Superior temporal gyrus (tissue), 1 donor: ENCODE measurements around the gene DNAH10.

Source experiments
- DNase-seq: peaks from one replicate; pipeline ENCODE4 v3.0.0-alpha.2; 2016; ENCODE audit errors: extremely low spot score

DNAH10 gene

GRCh38 chr12:123966596-123966995 is 204.5 kb downstream of the DNAH10 start:
- DNase-seq = no peak

DNA sequence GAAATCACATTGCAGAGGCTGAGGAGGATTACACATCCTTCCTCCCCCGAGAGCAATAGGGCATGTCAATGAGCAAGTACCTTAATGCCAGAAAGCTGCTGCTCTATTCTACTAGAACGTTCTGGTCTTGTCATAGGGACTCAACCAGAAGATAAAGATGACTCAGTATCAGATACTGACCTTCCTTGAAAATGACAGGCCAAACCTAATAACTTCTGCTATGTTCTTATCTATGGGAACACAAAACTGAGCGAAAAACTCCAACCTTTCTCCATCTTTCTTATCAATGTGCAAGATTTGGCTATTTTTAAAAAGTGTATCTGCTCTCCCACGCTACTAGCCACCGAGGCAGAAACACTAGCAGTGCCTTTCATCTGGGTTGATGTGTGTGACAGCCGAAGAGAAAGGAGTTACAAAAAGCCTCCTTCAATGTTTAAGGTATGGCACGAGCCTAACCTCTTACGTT is 205.1 kb downstream of the DNAH10 start:
- no peak for DNase-seq

- peak; percentile 72 for DNase-seq
These were observed 209.3 kb downstream of the DNAH10 start for GRCh38 chr12:123971449-123971769.

- peak; percentile 6 for DNase-seq
These were observed 209.8 kb downstream of the DNAH10 start for GRCh38 chr12:123971770-123972456.

DNA sequence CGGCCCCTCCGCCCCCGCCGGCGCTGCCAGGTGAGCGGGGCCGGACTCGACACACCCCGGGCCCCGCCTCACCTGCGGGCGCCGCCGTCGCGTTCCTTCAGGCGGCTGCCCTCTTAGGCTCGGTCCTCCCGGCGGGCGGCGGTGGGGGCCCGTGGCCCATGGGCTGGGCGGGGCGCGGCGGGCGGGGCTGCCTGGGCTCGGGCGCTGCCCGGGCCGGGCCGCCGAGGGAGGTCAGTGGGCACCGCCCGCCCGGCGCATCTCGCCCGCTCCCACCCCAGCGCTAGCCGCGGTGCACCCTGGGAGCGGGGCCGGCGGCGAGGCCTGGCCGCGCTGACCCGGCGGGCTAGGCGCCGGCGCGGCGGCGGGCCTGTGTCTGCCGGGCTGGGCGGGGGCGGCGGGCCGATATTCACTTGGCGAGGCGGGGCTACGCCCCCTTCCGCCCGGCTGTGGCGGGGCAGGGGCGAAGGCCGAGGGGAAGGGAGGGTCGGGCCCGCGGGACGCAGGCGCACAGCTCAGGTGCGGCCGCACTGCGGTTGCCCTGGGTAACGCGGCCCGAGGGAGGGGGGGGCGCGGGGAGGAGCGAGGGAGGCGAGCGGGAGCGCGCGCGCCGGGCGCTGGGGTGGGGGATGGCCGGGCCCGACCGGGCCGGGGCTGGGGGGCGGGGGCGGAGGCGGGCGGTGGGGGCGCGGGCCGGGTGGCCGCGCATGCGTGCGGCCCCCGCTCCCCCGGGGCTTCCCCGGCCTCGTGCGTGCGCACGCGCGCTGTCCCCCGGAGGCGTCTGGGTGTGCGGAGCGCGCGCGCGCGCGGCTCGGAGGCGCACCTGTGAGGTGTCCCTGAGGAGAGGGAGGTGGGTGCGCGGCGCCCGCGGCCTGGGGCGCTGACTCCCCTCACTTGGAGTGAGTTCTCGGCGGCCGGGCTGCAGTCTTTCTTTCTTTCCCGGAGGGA is 210.6 kb downstream of the DNAH10 start, which contains the start of the genes CCDC92 and ZNF664:
Gene CCDC92 (minus strand): TSS at position 375 of the 945 bp plus-strand sequence. CDS start 28,526 bp downstream, outside the sequence.
Gene ZNF664 (plus strand): TSS at position 759 of the 945 bp plus-strand sequence. CDS start 38,930 bp downstream, outside the sequence.
- peak; percentile 75 for DNase-seq

DNA sequence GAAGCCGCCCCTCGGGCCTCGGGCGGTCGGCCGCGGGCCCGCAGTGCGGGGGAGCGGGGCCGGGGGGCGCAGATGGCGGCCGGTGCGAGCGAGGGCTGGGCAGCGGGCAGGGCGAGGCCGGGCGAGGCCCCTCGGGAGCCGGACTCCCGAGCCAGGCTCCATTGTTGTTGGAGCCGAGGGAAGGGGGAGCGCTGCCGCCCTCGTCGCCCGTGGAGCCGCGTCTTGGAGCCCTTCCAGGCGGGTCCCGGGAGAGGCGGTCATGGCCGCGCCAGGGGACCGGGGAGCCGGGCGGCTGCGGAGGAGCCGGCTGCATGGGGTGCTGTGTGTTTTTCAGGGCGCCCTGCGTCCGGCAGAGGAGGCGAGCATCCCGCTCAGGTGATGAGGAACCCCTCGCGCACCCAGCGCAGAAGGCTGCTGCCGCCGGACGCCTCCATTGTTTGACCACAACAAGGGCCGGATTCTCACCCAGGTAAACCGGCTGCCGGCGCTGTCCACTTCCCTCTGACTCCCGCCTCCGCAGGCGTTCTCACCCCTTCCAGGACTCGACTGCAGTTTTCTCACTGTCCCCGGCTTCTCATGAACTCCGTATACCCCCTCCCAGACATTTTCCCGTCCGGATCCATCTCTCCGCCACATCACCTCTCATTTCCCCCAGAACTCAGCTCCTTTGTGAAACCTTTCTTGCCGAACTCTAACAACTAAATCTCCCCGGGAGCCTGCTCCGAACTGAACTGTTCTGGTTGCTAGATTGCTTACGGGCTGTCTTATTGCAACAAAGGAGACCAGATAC is 211.6 kb downstream of the DNAH10 start:
- peak; percentile 24 for DNase-seq

DNA sequence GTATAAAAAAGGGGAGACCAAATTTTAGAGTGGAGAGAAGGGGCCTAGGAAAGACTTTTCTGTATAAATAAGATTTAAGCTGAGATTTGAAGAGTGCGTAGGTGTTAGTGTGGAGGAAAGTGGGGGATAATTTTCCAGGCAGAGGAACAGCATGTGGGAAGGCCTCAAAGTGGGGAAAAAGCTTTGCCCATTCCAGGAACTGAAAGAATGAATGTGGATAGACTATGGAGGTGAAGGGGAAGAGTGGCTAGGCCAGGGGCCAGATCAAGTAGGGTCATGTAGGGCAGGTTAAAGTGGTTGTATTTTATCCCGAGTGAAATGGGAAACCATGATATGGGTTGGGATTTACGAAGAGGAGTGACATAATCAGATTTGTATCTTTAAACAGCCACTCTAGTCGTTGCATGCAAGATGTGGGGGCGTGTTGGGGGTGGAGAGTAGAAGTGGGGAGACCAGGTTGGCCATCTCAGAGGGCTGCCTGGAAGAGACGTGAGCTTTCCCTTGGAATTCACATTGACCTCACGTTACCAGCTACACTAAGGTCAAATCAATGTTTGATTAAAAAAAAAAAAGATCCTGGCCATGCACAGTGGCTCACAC is 214.2 kb downstream of the DNAH10 start:
- DNase-seq = no peak

- DNase-seq = no peak
These were observed 217.5 kb downstream of the DNAH10 start for GRCh38 chr12:123979566-123979965.

DNA sequence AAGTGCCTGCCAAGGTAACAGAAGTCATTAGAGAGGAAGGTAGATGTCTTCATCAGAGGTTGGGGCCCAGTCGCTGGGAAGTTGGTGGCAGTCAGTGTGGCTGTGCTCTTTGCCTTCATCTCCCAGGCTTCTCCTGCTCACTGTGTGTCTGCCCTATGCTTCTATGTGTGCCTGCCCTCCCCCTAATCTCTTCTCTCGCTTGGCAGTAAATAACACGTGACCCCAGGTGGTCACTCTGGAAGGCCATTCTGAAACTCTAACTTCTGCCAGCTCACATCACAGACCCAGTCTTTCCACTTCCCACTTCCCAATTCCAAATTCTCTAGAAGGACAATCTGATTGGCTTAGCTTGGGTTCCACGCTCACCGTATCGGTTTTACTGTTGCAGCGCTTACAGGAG is 220.2 kb downstream of the DNAH10 start:
- no peak for DNase-seq

DNA sequence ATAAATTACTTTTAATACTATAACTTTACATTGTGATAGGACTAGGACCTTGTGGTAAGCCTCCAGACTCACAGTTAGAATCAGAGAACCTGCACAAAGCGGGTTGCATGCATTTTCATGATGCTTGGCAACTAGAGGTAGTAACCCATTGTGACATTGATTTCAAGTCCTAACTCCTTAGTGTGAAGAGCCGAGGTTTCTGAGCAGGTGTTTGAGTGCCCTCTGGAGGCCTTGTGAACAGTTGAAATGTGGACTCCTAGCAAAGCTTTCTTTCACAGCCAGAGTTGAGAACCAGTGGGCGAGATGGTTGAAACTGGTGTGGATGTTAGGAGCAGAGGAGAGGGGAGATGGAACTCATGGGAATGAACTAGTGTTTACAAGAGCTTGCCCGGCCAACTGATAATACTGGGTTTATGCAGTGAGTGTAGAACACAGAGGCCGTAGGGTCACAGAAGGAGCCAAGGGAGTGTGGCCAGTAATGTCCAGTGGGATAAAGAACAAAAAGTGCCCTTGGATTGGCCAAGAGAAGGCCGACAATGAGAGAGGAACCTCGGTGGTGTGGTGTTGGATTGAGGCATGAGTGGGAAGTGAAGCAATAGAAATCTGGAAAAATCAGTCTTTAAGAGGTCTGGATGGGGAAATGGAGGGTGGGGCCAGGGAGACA is 221.9 kb downstream of the DNAH10 start:
- DNase-seq = peak; percentile 91

DNA sequence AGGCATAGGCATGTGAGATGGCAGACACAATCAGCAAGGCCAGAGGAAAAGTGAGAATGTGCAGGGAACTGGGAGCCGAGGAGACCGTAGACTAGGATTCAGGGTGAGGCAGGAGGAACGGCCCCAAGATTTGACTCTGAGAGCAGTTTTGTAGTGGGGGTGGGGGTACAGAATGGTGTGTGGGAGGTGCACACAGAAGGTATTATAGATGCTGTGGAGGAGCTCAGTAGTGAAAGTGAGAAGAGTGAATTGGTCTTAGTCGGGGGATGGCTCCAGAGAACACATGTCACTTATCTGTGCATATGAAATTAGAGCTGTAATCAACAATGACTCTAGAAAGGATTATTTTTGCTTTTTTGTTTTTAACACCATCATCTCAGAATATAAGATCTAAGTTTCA is 222.8 kb downstream of the DNAH10 start:
- DNase-seq = no peak
